HG03460 (cell line): Measurements from ENCODE around the gene CTDNEP1.
A peak's percentile ranks its signal among the peaks of the same experiment; 100 is the strongest.

Experiments used
- ATAC-seq: cut with Tn5 transposase; IDR thresholded peaks from one replicate; pipeline ENCODE4 v1.9.1; 2021; ENCODE audit not compliant: unreplicated experiment

Gene CTDNEP1

DNA sequence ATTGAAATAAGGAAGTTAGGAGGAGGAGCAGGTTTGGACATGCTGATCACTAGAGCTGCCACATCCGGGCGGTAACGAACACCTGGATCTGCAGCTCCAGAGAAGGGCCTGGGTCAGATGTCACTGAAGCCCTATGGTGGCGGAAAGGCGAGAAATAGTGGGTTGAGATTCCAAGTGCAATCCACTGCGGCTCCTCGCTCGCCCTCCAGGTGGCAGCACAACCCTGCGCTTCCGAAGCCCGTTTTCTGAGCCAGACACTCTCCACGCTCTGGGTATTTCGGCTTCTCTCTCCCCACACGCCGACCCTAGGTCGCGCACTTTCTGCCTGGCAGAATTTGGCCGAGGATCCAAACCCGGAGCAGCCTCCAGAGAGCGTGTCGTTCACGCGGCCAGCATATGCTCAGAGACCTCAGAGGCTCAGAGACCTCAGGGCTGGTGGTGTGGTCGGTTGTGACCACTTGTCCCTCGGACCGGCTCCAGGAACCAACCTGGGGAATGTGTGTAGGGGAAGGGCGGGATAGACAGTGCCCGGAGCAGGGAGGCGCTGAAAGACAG lies 29.1 kb upstream of the CTDNEP1 start:
- ATAC-seq: peak; percentile 68

DNA sequence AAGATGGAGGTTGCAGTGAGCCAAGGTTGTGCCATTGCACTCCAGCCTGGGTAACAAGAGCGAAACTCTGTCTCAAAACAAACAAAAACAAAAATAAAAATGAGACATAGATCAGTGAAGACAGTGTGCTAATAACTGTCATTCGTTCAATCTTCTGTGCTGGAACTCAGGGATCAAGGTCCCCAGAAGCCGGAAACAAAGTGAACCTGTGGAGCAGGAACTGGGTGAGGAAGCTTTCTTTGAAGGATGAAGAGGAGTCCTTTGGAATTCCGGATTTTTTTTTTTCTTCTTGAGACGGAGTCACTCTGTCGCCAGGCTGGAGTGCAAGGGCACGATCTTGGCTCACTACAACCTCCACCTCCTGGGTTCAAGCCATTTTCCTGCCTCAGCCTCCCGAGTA lies 27.9 kb upstream of the CTDNEP1 start:
- ATAC-seq: no peak

DNA sequence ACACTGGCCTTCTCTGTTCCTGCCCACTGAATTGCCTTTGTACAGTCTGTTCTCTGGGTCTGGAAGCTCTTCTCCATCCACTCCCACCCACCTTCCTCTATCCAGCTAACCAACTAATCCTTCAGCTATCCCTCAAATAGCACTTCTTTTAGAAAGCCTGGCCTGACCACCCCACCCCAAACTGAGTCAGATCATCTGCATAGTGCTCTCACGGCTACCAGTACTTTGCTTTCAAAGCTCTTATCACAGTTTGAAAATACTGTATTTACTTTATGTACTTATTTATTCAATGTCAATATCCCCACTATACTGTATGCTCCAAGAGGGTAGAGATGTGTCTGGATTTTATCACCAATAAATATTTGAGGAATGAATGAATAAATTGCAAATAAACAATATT lies 15.2 kb upstream of the CTDNEP1 start:
- ATAC-seq: no peak

DNA sequence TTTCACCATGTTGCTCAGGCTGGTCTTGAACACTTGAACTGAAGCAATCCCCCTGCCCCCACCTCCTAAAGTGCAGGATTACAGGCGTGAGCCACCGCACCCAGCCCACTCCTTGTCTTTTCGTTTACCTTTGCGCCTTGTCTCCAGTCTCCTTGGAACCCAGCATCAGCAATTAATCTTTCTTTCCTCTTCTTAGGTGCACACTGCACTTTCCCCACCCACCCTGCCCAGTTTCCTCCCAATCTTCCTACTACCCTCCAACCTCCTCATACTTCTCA lies 12.2 kb upstream of the CTDNEP1 start:
- no peak for ATAC-seq

DNA sequence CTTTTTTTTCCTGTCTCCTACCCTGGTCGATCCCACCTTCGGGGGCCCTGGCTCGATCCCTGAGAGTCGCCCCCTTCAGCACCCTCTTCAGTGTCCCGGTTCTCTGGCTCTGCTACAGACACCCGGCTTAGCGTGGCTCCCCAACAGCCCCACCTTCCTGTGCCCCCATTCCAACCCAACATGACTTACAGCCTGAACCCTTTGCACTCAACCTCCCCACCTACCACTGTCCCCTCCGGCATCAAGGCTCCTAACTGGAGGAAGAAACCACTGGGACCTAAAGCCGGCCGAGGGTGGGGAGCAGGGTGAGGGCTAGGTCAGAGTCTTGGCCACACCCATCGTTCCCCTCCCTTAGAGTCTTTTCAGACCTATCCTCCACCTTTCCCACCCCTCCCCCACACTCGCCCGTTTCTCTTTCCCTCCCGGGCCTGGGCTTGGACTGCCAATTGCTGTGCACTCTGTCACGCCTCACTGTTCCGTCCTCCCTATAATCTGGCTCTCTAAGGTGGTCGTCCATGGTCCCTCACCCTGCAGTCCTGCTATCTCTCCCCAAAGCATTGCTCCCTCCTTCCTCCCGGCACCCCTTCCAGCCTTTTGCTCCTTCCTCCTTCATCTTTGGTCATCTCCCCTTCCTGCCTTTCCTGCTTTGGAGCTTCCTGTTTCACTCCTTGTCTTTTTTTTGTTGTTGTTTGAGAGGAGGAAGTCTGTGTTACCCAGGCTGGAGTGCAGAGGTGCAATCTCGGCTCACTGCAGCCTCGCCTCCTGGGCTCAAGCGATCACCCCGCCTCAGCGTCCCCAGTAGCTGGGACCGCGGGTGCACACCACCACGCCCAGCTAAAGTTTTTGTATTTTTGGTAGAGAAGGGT lies 11.6 kb upstream of the CTDNEP1 start:
- ATAC-seq: no peak

DNA sequence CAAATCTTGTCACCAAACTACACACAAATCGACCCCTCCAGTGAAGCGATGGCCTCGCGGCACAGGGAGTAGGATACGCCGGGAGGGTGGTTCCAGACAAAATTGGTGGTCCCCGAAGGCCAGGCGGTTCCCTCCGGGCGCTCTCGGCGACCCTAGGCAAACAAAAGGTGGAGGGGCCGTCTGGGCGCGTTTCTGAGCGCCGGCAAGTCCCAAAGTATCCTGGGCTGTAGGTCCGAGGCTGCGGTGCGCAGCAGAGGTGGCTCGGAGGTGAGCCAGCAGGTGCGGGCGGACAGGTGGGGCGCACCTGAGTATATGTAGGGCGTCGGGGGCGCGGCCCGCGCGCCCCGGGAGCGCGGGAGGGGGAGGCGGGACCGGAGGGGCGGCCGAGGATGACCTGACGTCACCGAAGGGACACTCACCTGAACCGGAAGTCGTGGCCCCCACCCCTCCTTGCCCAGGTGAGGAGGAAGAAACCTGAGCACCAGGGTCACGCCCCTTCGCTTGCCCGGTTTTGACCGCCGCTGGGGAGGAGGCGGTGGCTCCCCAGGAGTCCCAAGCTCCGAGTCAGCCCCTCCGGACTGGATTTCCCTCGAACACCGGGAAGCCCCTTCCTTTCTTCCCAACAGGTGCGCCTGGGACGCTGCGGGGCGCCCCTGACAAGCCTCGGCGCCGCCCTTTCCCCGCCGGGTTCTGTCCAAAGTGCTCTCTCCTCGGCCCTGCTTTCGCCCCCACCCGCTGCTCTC lies 10.8 kb upstream of the CTDNEP1 start, which contains the start of gene CLDN7:
Gene CLDN7, minus strand, starts transcription at position 287 of the 743 bp plus-strand sequence. CDS start 435 bp downstream, outside the sequence.
- no peak for ATAC-seq

DNA sequence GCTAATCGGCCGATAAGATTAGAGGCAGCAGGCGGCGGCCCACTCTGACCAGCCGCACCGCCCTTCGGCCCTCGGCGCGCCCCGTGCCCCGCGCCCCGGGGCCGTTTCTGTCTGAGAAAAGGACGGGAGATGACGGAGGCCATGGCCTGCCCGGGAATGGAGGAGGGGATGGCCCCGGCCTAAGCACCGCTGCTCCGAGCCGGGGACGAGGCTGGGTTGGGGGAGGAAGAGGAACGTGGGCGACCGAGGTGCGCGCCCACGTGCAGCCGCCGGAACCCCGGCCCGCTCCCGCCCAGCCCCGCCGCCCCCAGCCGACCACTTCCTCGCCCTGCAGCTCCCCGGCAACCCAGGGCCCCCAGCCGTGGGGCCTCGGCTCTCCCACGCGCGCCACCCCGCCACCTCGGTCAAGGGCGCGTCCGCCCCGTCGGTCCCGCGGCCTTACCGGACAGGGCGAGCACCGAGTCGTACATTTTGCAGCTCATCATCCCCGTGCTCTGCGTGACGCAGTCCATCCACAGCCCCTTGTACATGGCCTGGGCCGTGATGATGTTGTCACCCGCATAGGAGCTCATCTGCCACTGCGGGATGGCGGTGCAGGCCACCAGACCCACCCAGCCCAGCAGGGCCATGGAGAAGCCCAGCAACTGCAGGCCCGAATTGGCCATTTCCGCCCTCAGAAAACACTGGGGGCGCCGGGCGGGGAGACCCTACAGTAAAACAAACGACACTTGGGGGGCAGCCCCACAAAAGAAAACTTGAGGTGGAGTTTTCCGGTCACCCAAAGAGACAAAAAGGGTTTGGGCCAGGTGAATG lies 10.1 kb upstream of the CTDNEP1 start:
- ATAC-seq: no peak

DNA sequence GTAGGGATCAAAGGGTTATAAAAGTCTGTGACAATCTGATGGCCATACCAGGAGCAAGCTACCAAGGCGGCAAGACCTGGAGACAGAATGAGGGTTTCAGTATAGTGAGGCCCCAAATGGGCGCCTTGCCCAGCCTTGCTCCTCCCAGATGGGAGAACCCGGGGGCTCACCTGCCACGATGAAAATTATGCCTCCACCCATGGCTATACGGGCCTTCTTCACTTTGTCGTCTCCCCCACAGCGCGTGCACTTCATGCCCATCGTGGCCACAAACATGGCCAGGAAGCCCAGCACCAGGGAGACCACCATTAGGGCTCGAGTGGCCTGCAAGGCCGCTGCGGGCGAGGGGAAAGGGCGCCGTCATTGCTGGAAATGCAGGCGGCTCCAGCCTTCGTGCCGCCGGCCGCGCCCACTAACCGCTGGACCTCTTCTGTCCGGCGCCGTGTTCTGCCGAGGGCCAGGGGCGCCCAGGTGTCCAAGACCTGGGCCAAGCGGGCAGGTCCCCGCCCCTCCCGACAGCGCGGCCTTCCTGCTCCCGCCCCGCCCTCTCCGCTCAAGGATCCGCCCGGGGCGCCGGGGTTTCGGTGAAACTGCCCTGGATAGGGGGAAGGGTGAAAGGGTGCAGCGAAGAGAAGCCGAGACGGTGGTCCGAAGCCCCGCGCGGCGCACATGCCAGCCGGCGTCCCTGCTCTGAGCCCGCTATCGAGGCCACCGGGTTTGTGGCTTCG lies 9.3 kb upstream of the CTDNEP1 start:
- no peak for ATAC-seq

DNA sequence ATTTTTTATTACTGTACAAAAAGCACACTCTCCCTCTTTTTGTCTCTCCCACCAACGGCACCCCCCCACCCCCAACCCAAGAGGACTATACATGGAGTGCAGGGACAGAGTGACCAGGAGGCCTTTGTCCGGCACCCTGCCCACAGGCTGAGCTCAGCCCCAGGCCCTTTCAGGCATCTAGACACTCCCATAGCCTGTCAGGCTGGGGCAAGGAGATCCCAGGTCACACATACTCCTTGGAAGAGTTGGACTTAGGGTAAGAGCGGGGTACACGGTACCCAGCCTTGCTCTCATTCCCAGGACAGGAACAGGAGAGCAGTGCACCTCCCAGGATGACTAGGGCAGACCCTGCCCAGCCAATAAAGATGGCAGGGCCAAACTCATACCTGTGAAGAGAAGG lies 8.6 kb upstream of the CTDNEP1 start:
- no peak for ATAC-seq

DNA sequence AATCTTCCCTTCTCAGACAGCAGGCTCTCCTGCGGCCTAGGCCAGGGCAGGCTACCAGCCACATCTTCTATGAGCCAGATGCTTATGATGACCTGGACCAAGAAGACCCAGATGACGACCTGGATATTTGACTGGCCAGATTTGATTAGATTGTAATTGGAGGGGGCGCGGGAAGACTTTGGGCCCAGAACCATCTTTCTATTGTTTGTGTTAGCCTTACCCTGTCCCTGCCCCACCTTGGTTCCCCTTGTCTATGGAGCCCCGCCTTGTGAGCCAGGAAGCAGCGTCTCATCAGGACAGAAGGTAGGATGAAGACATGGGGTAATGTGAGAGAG lies 8.0 kb upstream of the CTDNEP1 start:
- no peak for ATAC-seq

DNA sequence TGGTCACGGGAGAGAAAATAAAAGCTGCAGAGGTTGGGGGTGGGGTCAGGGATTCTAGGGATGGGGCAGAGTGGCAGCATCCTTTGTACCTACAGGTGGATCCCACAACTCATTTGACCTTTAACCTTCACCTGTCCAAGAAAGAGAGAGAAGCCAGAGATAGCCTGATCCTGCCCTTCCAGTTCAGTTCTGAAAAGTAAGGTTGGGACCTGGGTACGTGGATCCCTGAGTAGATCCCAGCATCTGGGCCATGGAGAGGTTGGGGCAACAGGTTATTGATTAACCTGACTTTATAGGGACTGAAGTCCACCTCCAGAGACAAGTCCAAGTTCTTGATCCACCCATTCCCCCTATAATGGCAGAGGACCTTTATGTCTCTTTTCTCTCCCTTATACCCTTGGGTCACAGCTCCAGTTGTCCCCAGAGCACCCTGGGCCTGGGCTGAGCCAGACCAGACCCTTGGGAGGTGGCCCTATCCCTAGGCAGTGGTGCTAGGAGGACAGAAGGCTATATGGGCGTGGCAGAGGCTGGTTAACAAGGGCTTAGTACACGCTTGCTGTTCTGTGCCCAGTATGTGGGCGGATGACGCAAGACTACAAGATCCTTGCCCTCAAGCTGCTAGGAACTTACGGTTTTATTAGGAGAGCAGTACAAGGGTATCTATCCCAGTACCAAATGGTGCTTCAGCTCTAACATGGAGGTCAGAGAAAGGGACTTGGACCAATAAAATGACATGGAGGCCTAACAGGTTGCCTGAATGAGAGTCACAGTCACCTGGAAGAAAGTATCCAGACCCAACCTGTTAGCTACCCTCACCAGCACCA lies 7.4 kb upstream of the CTDNEP1 start:
- ATAC-seq: no peak

DNA sequence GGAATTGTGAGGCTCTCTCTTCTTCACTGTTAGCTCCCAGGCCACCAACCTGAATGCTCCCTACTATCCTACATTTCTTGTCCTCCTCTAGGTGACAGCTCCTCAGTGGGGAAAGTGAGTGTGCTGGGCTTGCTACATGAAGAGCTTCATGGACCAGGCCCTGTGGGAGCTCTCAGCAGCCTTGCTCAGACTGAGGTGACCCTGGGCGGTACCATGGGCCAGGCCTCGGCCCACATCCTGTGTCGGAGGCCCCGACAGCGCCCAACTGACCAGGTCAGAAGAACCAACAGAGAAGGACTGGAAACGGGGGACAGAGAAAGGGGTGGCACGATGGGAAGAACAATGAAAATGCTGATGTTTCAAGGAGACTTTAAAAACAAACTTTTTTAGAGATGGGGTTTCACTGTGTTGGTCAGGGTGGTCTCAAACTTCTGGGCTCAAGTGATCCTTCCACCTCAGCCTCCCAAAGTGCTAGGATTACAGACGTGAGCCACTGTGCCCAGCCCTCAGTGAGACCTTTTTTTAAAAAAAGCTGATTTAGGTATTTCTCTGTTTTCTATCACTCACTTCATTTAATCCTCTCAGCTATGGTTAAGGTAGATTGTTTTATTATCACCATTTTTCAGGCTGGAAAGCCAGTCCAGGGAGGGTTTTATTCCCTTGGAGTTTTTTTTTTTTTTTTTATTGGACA lies 5.4 kb upstream of the CTDNEP1 start:
- no peak for ATAC-seq

DNA sequence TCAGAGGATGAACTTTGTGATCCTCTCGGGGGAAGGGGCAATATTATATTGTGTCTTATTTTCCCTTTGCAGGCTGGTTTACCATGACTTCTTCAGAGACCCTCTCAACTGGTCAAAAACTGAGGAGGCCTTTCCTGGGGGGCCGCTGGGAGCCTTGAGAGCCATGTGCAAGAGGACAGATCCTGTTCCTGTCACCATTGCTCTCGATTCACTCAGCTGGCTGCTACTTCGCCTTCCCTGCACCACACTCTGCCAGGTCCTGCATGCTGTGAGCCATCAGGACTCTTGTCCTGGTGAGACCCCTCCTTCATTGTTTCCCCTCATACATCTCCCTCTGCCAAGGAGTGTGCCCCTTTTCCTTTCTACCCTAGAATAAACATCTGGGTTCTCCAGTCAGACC lies 3.0 kb upstream of the CTDNEP1 start:
- no peak for ATAC-seq

DNA sequence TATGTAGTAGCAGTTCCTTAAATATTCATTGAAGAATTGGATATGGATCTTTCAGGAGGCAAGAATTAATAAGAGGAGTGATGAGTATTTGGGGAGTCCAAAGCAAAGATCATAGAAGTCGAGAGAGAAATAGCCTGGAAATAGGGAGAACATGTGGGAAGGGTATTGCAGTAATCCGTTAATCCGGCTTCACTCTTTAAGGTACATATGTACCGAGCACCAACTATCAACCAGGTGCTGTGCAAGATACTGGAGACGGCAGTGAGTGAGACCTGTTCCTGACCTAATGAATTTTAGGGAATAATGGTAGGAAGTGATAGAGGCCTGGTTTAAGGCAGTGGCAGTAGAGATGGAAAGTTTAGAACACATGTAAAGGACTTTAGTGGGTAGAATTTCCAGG lies 1.5 kb upstream of the CTDNEP1 start:
- no peak for ATAC-seq

DNA sequence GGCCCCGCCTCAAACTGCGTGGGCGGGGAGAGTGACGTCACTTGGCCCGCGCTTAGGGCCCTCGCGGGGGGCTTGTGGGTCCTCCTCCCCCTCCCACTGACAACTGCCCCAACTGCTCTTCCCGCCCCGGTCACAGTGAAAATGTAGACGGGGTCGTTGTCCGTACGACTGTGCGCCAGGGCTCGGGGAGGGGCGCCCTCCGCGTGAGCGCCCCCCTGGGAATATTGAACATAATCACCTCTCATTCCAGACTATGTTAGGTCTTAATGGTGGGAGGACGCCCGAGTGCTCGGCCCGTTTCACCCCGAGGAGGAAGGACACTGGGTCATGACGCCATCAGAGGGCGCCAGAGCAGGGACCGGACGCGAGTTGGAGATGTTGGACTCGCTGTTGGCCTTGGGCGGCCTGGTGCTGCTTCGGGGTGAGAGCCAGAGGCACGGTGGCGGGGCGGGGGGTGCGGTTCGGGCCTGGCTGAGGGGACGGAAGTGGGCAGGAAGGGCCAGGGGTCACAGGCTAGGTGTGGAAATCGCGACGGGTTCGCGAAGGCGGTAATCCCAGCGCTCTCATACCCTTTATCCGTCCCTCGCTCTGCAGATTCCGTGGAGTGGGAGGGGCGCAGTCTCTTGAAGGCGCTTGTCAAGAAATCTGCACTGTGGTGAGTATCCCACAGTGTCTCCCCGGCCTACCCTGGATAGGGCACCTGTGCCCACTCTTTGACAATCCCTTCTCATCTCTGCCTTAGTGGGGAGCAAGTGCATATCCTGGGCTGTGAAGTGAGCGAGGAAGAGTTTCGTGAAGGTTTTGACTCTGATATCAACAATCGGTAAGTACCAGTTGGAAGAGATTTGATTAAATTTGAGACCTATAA lies 876 bp upstream of the CTDNEP1 start, which contains the start of gene ELP5:
Gene ELP5, plus strand, starts transcription at position 40 of the 868 bp plus-strand sequence. Its CDS starts 336 bp downstream, at position 376.
- peak; percentile 58 for ATAC-seq

DNA sequence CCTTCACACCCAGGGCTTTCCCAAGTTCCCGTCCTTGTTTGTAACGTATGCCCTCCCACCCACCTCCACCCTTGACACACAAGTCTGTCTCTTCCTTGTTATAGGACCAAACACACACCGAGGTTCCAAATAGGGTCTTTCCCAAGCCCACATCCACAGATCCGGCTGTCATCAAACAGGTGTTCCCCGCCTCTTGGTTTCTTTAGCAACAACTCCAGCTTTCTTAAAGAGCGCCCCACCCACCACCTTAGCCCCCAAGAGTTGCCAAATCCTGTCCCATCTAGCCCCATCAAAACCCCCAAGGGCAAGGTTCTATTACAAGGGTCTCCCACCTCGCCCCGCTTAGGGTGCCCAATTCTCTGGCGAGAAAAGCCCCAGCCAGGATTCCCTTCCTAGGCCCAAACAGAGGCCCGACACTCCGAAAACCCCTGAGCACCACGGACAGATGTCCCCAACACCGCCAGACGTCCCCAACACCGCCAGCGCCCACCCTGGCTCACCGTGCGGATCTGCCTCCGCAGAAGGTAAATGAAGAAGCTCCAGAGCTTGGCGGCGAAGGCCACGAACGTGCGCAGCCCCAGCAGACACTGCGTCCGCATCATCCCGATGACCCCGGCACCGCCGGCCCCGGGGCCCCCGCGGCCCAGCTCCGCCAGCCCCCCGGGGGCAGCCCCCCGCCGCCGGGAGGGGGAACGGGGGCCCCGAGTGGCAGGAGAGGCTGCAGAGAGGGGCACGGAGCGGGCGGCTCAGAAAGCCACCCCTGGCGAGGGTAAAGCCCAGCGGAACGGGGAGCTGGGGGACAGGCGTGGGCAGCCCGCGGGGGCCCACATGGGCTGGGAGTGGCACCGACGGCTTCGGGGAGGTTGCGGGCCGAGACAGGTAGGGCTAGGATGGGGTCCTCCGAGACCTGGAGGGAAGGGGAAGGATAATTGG lies 573 bp downstream of the CTDNEP1 start:
- no peak for ATAC-seq

DNA sequence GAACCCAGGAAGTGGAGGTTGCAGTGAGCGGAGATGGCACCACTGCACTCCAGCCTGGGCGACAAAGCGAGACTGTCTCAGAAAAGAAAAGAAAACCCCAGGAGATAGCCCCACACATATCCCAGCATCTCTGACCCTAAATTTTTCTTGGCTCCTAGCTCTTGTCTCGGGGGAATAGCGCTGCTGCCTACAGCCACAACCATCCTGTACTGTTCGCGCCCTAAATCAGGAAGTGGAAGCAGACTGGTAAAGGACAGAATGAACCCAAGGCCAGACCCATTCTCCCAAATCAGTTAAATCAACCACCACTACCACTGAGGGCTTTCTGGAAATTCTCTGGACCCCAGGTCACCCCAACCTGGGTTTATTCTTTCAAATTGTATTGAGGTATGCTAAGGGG lies 1.7 kb downstream of the CTDNEP1 start:
- no peak for ATAC-seq
